ENCODE results near the gene CACNA1A.
"Not testable (repeated sequence)": the region's sequence is repeated elsewhere in the genome, so short reads cannot be mapped to it uniquely, and the experiment has no call there.

CACNA1A gene

GRCh38 chr19:13215572-13216380, 290.5 kb downstream of the CACNA1A start:
- no peak for DNase-seq

DNA sequence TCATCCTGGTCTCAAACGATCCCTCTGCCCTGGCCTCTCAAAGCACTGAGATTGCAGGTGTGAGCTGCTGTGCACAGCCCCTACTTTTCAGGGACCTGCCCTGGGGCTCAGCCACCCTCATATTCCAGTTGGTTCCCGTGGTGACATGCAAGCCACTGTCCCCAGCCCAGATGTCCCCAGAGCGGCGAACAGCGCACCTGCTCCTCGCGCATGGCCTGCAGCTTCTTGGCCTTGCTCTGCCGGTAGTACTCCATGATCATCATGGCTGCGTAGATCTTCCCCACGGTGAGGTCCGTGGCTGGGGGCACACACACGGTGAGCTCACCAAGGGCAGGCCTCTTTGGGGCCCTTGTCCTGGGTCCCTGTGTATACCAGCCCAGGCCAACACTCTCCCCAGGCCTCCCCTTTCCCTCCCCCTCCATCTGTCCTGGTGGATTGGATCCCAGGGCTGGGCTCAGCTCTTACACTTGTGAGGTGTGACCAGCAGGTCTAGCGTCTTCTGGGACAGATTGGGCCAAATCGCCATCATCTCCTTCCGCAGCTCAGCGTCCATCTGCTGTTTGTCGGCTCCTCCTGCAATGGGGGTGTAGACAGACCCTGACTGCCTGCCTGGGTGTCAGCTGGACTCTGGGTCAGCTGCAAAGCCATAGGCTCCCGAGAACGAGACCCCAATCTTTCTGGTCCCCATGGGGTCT, 292.1 kb downstream of the CACNA1A start:
- no peak for DNase-seq

DNA sequence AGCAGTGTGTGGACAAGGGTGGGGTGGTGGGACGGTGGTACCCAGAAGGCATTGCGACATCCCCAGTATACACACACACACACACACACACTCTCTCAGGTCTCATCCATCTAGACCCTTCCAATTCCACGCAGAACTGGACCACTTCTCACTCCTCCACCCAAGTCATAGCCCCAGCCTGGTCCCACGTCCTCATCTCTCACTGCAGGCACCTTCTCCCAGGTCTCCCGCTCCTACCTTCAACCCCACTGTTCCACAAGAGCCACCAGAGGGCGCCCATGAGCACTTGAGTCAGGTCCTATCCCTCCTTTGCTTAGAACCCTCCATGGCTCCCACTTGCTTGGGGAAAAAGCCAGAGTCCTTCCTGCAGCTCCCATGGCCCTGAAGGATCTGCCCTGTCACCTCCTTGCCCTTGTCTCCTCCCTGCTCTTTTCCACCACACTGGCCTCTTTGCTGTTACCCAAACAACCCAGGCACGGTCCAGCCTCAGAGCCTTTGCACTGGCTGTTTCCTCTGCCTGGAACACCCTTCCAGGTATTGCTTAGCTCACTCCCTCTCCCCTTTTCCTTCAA, 293.4 kb downstream of the CACNA1A start:
- no peak for DNase-seq

DNA sequence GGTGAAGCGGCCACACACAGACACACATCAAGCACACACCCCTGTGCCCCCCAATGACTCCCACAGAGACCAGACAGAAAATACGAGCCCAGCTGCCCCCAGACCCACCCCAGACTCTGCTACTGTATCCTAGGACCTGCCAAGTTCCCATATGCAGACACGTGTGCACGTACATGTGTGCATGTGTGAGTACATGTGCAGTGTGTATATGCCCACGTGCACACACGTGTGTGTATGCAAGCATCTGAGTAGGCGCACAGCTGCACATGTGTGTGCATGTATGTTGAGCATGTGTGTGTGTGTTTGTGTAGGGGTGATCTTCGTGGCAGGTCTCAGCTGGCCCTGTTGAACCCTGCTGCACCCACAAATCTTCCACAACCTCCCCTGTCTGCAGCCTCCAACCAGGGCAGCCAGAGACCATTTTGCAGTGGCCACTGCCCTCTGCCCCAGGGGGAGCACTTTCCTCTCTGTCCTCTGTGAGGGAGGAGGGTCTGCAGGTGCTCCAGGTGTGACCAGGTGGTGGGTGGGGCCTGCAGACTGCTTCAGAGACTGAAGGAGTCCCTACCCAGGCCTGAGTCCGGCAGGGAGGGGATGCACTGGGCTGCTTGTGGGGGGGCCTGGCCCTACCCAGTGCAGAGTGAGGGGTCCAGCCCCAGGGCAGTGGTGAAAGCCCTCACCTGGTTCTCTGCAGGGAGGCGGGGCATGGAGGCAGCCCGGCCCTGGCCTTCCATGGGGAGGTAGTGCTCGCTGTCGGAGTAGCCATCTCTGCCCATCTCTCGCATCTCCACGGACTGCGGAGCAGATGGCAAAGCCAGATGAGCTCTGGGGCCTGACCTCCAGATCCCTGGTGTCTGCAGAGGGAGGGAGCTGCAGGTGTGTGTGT, 294.6 kb downstream of the CACNA1A start:
- no peak for DNase-seq

- no peak for DNase-seq
These were observed 295.3 kb downstream of the CACNA1A start for GRCh38 chr19:13210941-13211340.

- DNase-seq, result no peak
These were observed 295.9 kb downstream of the CACNA1A start for GRCh38 chr19:13210339-13210775.

GRCh38 chr19:13209484-13210338, 296.6 kb downstream of the CACNA1A start:
- DNase-seq, result no peak

DNA sequence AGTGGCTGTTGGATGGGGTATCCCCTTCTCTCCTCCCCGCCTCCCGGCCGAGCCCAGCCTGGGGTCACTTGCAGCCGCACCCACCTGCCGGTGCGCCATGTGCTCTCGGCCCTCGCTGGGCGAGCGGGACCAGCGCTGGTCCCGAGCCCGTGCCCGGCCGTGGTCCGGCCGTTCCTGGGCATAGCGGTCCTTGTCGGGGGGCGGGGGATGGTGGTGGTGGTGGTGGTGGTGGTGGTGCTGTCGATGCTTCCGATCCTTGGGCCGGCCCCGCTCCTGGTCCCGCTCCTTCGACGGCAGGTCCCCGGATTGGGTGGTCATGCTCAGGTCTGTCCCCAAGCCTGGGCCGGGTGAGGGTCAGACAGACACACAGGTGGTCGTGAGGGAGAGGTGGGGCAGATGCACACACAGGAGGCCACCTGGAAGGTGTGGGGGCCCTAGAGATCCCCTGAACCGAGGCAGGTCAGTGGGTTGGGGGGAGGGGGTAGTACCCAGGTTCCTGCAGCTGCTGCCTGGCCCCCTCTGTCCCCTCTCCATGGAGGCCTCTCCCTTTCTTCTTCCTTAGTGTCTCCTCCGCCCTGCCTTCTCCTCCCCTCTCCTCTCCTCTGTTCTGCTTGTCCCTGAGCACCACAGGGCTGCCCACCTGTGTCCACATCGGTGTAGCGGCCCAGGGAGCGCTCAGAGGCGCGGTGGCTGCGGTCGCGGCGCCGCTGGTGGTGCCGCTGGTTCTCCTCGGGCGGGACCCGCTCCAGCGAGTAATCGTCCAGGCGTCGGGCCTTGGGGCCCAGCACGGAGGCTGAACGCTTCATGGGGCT, 297.4 kb downstream of the CACNA1A start:
- DNase-seq, result no peak

DNA sequence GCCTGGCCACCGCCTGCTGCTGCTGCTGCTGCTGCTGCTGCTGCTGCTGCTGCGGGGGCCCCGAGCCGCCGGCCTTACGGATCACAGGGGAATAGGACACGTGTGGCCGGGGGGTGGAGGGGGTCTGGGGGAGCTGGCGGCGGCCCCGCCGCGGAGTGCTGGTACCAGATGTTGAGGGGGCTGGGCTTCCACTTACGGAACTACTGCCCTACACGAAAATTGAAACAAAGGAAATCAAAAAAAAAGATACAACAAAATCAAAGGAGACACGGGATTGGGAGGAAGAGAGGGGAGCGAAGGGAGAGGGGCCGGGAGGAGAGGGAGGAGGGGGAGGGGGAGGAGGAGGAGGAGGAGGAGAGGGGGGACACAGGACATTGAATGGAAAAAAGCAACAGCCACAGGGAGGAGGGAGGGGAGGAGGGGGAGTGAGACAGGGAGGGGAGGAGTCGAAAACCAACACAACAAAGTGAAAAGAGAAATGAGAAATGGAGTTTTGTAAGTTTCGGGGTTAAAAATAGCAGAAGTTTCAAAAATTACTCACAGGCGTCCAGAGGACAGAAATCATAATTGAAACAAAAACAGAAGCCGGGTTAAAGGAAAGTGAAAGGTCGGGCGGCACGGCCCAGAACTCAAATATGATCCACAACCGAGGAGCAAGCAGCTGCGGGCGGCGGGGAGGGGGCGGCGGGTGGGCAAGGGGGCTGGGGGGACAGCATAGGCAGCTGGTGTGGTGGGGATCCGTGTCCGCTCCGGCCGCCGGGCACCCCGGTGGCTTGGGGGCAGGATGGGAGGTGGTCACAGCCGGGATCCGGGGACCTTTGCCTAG, 298.2 kb downstream of the CACNA1A start:
- DNase-seq, result no peak

GRCh38 chr19:13207237-13207845, 298.9 kb downstream of the CACNA1A start:
- DNase-seq, result no peak

- no peak for DNase-seq
These were observed 299.7 kb downstream of the CACNA1A start for GRCh38 chr19:13206587-13206986.

DNA sequence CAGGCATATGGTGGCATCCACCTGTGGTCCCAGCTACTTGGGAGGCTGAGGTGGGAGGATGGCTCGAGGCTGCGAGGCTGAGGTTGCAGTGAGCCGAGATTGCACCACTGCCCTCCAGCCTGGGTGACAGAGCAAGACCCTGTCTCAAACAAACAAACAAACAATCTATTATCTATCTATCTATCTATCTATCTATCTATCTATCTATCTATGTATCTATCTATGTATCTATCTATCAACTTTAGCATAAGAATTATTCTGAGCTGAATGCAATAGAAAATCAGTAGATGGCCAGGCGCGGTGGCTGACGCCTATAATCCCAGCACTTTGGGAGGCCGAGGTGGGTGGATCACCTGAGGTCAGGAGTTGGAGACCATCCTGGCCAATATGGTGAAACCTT, 304.2 kb downstream of the CACNA1A start:
- DNase-seq, result not testable (repeated sequence)

- DNase-seq, result no peak
These were observed 307.6 kb downstream of the CACNA1A start for GRCh38 chr19:13198634-13199033.

GRCh38 chr19:13195678-13196077, 310.6 kb downstream of the CACNA1A start:
- no peak for DNase-seq

DNA sequence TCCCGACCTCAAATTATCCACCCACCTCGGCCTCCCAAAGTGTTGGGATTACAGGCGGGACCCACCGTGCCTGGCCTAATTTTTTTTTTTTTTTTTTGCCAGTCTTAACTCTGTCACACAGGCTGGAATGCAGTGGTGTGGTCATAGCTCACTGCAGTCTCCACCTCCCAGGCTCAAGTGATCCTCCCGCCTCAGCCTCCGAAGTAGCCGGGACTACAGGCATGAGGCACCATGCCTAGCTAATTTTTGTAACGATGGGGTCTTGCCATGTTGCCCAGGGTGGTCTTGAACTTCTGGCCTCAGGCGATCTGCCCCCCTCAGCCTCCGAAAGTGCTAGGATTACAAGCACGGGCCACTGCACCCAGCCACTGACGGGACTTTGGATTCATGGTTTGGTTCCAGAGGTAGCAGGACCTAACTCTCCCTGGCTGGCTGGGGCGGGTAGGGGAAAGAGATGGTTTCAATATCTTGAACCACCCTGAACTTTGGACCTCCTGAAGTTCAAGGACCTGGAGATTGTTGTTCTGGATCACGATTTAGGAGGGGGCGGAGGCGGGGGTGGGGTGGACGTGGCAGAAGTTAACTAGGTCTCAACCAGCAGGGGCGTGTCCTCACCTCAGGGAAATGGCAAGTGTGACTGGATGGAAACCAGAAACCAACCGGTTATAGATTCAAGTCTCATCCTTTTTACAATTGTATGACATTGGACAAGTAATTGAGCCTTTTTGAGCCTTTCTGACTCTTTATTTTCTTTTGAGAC, 315.3 kb downstream of the CACNA1A start:
- DNase-seq, result no peak

- DNase-seq, result no peak
These were observed 316.7 kb downstream of the CACNA1A start for GRCh38 chr19:13189600-13189999.

DNA sequence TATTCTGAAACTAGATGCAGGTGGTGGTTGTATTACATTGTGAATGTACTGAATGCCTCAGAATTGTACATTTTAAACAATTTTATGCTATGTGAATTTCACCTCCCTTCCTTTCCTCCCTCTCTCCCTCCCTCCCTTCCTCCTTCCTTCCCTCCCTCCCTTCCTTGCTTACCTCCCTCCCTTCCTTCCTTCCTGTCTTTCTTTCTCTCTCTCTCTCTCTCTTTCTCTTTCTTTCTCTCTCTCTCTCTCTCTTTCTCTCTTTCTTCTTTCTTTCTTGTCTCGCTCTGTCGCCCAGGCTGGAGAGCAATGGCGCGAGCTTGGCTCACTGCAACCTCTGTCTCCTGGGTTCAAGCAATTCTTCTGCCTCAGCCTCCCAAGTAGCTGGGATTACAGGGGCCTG, 318.9 kb downstream of the CACNA1A start:
- no peak for DNase-seq

DNA sequence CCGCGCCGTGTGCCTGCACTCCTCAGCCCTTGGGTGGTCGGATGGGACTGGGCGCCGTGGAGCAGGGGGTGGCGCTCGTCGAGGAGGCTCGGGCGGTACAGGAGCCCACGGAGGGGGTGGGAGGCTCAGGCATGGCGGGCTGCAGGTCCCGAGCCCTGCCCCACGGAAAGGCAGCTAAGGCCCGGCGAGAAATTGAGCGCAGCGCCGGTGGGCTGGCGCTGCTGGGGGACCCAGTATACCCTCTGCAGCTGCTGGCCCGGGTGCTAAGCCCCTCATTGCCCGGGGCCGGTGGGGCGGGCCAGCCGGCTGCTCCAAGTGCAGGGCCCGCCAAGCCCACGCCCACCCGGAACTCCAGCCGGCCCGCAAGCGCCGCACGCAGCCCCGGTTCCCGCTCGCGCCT, 319.6 kb downstream of the CACNA1A start:
- DNase-seq, result not testable (repeated sequence)

Data from GF-D8 (cell line).